T47D (cell line): ENCODE measurements around the gene TMEM44.
"Not testable (repeated sequence)": the region's sequence is repeated elsewhere in the genome, so short reads cannot be mapped to it uniquely, and the experiment has no call there.

Source experiments
- DNase-seq, 2 experiments: peaks; one replicate each; pipeline versions ENCODE4 v3.0.0 to v3.0.0-alpha.2; 2011 to 2012; ENCODE audit warnings: low read depth in 1 of 2, low spot score in 1 of 2
- JUND ChIP-seq: IDR thresholded peaks from 2 replicates; pipeline ENCODE4 v1.6.1; 2012; ENCODE audit warnings: low read depth
- in situ Hi-C: cut with HindIII; loops from 2 replicates; pipeline ENCODE4 v1.10.0; 2016; ENCODE audit warnings: low sequenced_read_pairs, low pct_unique_long_range_greater_than_20kb

The TMEM44 gene

DNA sequence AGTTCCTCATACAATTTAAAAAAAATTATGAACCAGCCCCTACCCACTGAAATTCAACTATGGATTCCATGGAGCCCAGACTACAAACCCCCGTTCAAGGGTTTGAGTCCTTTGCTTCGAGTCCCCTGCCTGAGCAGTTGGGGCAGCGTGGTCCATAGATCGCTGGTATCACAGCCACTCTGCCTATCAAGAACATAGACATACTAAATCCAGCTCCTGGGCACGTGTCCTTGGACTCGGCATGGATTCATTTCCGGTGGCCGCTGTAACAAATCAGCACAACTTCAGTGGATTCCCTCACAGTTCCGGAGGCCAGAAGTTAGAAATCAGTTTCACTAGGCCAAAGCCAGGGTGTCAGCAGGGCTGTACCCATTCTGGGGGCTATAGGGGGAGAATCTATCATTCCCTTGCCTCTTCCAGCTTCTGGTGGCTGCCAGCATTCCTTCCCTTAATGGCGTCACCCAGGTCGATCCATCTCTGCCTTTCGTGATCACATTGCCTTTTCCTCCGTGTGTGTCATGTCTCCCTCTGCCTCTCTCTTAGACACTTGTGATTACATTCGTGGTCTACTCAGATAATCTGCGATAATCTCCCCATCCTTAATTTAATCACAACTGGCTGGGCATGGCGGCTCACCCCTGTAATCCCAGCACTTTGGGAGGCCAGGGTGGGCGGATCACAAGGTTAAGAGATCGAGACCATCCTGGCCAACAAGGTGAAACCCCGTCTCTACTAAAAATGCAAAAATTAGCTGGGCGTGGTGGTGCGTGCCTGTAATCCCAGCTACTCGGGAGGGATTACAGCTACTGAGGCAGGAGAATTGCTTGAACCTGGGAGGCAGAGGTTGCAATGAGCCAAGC is 4.6 kb upstream of the TMEM44 start:
- no peak for TF ChIP-seq JUND
- no peak for DNase-seq
- in situ Hi-C loops = no loop called here

DNA sequence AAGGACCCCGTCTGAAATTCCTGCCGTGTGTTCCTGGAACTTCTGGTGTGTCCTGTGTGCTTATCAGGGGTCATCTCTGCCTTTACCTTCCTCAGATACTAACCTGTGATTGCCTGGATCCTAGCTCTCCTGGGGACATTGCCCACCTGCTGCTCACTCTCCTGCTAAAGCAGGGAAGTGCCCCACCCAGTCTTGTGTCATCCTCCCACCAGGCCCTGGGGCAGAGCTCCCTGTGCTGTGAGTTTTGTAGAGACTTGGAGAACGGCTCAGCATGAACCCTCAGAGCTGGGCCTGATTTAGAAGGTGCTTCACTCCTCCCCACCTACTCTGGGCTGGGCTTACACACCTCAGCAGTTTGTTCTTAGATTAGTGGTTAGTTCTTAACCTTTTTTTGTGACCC is 3.8 kb upstream of the TMEM44 start:
- no peak for DNase-seq
- in situ Hi-C loops = no loop called here
- TF ChIP-seq JUND = no peak

DNA sequence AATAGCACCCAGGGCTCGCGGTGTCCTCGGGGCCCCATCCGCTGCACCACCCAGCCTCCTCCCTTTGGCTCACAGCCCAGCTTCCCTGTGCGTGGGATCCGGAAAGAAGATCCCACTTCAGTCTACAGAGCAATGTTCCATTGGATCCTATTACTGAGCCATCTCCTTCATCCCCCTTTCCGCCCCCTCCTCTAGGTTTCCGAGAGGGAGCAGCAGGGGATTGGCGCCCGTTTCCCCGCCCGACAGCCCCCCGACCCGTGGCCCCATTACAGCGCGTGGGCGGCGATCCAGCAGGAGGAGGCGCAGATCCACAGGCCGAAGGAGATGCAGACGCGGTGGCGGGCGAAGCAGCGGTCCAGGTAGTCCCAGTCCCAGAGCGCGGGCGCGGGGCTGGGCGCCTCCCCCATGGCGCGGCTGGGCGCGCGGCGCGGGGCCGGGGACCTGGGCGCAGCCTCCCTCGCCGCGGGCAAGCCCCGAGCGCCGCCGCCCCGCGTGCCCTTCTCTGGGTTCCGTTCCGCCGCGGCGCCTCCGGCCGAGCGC is 340 bp downstream of the TMEM44 start:
- peak; percentile 40 to 73 for DNase-seq
- no peak for TF ChIP-seq JUND
- in situ Hi-C loops = no loop called here

DNA sequence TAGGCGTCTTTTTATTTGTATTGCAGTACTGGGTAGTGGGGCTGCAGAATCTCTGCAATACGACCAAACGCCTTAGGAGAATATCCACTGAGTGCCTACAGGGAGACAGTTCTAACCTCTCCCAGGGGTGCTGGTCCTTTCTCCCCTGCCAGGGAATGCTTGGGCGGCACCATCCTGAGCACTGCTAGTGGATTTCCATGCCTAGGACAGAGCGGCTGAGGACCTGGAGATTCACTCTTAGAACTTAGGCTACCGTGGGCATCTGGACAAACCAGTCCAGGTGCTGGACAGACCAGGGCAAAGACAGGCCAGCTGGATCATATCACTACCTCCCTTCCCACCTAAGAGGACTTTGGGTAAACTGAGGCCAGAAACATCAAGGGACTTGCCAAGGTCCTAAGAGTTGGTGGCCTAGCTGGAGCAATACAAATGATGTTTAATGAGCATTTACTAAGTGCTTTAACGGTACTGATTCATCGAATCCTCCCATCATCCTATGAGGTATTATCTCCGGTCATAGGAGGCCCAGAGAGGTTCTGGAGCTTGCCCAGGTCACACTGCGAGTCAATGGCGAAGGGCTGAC is 902 bp downstream of the TMEM44 start:
- no peak for DNase-seq
- in situ Hi-C loops = no loop called here
- no peak for TF ChIP-seq JUND

DNA sequence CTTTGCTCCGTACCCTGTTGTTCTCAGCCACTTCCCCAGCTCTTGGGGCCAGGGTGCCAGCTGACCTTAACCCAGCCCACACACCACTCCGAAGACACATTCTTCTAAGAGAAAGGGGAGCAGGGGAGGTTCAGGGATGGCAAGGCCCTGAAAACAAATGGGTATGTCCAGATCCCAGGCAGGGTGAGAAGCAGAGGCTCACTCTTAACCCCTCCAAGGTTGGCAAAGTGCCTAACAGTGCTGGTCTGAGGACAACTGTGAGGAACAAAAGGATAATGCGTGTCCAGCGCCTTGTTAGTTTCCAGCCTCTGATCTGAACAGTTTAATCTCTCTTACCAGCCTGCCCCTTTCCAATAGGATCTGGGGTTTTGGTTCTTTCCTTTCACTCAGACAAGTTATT is 1.5 kb downstream of the TMEM44 start:
- in situ Hi-C loops = no loop called here
- no peak for DNase-seq
- TF ChIP-seq JUND = no peak

DNA sequence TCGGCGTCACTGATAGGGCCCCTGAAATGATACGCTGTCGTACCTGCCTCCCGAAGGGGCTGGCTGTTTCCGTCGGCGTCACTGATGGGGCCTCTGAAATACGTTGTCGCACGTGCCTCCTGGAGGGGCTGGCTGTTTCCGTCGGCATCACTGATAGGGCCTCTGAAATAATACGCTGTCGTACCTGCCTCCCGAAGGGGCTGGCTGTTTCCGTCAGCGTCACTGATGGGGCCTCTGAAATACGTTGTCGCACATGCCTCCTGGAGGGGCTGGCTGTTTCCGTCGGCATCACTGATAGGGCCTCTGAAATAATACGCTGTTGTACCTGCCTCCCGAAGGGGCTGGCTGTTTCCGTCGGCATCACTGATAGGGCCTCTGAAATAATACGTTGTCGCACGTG is 2.5 kb downstream of the TMEM44 start:
- DNase-seq, in situ Hi-C loops: not testable (repeated sequence)

DNA sequence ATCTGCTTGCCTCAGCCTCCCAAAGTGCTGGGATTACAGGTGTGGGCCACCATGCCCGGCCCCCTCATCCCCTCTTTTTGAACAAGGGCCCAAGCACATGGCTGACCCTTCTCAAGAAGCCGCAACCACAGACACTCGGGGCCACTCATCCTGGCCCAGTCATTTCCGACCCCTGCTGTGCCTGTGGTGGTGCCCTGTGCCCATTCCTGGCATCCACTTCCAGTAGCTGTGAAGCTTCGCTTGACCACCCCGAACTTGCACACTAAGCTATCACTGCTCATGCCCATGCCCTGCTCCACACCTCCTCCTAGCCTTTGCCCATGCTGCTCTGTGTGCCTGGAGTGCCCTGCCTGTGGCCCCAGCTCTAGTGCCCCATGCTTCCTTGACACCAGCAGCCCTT is 8.3 kb downstream of the TMEM44 start:
- TF ChIP-seq JUND = no peak
- in situ Hi-C loops = no loop called here
- DNase-seq = no peak

DNA sequence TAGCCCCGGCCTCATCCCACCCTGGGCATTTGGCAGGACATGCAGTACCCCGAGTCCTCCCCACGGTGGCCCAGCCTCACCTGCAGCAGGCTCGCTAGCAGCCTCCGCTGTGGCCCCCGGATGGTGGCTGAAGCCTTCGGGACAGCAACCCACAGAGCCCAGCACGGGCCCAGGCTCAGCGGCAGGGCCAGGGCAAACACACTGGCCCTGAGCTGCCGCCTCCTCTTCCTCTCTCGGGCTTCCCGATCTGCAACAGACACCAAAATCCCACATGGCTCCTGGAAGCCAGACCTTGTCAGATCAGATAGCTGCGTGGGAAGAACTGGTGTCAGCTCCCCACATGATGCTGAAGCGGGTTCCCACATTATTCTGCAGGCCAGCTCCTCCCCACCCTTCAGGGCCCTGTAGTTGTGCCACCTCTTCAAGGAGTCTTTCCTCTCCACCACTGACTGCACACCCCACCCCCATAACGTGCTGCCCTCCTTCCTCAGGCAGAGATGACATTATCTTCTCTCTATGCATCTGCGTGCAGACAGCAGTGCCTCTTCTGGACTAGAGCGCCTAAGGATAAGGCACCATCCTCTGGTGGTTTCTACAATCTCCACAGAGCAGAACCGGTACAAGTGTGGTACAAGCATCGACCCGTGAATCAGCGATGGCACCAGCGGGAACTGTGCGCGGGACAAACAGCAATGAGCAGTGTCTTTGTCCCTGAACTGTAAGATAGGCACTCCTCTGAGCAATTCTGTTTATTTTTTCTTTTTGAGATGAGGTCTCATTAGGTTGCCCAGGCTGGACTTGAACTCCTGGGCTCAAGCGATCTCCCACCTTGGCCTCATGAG is 9.5 kb downstream of the TMEM44 start:
- DNase-seq = no peak
- no peak for TF ChIP-seq JUND
- in situ Hi-C loops = no loop called here

DNA sequence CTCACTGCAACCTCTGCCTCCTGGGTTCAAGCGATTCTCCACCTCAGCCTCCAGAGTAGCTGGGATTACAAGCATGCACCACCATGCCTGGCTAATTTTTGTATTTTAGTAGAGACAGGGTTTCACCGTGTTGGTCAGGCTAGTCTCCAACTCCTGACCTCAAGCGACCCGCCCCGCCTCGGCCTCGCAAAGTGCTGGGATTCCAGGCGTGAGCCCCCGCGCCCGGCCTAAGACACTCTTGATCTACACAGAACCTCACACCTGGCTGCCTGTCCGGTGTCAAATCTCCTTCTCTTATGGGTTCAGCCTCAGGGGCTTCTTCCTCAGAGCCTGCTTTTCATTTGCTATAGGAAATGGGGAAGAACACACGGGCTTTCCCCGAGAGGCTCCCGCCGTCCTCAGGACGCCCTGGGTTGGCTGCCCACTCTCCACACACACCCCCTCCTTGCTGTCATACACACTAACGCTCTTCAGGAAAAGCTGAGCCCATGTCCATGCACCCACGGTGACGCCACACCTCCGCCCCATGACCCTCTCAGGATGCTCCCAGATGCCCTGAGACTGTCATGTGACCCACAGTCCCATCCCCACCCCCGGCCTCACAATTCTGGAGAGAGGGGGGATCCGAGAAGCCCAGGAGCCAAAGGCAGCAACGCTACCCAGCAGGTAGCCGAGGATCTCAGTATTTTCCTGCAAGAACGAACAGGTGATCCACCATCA is 10.4 kb downstream of the TMEM44 start:
- no peak for DNase-seq
- in situ Hi-C loops = no loop called here
- TF ChIP-seq JUND = no peak

DNA sequence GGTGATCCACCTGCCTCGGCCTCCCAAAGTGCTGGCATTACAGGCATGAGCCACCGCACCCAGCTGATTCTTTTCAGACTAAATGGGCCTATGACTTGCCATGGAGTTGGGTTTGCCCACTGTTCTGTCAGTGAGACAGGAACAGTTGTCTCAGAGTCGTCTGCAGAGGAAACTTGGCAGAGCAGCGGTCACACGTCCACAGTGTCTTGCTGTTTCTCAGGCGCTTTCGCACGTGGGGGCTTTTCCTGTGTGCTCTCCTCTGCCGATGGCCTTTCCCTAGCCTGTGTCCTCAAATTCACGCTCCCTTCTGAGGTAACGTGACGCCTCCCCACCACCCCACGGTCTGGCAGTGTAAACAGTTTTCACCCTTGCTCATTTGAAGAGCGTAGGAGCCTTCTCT is 11.3 kb downstream of the TMEM44 start:
- in situ Hi-C loops = no loop called here
- no peak for TF ChIP-seq JUND
- no peak for DNase-seq

DNA sequence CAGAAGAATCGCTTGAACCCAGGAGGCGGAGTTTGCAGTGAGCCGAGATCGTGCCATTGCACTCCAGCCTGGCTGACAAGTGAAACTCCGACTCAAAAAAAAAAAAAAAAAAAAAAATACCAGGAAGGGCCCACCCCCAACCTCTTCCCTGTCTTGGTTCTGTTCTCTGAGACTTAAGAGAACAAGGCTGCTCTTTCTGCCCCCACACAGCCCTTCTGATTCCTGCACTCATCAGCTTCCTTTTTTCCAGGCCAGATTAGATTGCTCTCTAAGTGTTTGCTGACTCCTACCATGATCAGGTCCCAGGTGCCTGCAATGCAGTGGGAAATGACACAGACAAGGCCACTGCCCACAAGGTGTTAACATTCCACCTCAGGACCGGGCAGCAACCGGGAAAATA is 13.0 kb downstream of the TMEM44 start:
- in situ Hi-C loops = no loop called here
- no peak for DNase-seq
- no peak for TF ChIP-seq JUND

DNA sequence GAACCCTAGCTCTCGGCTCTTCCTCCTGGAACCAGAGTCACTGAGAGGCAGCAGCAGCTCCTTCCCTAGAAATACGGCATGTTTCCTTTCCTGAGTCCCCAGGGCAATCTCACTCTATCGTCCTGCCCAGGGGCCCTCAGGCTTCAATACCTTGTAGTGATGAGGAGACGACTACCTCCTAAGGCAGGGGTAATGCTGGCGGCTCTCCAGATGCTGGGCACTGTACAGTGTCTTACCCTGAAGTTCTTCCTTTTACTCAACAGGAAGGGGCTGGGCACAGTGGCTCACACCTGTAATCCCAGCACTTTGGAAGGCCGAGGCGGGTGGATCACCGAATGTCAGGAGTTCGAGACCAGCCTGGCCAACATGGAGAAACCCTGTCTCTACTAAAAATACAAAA is 13.5 kb downstream of the TMEM44 start:
- no peak for DNase-seq
- in situ Hi-C loops = no loop called here
- TF ChIP-seq JUND = no peak
